GM12878 (cell line): ENCODE data around the gene ANKRD42.

ENCODE experiments used
- BRCA1 ChIP-seq: IDR thresholded peaks from 2 replicates; pipeline ENCODE4 v1.6.1; 2011; ENCODE audit warnings: low read depth, low read length, improper control_type of control experiment
- EP300 ChIP-seq, 2 experiments: fragments of 150-350 bp in 1 of 2; IDR thresholded peaks; 2 replicates each; pipeline ENCODE4 v1.6.1; 2011 to 2012; ENCODE audit warnings: low read depth in 2 of 2, low read length in 2 of 2, borderline replicate concordance in 1 of 2, improper control_type of control experiment in 1 of 2, inconsistent platforms in 1 of 2; ENCODE audit not compliant: control insufficient read depth in 1 of 2
- ETV6 ChIP-seq, 2 experiments: fragments of 450-650 bp in 1 of 2; IDR thresholded peaks in 1 of 2; conservative IDR thresholded peaks in 1 of 2; 2 replicates each; pipeline ENCODE4 v1.6.1; 2014; ENCODE audit warnings: antibody characterized with exemption in 1 of 2, borderline replicate concordance in 1 of 2, low read depth in 1 of 2, mild to moderate bottlenecking in 1 of 2, moderate library complexity in 1 of 2
- EZH2 ChIP-seq: IDR thresholded peaks from 2 replicates; pipeline ENCODE4 v1.6.1; 2012; ENCODE audit warnings: low read depth, mild to moderate bottlenecking, control low read depth, inconsistent platforms, low read length, borderline replicate concordance; ENCODE audit not compliant: control insufficient read depth
- FOXK2 ChIP-seq: fragments of 450-650 bp; IDR thresholded peaks from 2 replicates; pipeline ENCODE4 v1.6.1; 2017; ENCODE audit warnings: mild to moderate bottlenecking, moderate library complexity
- NR2C1 ChIP-seq: fragments of 450-650 bp; IDR thresholded peaks from 2 replicates; pipeline ENCODE4 v1.6.1; 2017; ENCODE audit warnings: antibody characterized with exemption, mild to moderate bottlenecking, moderate library complexity
- SIN3A ChIP-seq: IDR thresholded peaks from 2 replicates; pipeline ENCODE4 v1.6.1; 2012; ENCODE audit warnings: low read depth, low read length, improper control_type of control experiment
- SP1 ChIP-seq: IDR thresholded peaks from one replicate; pipeline ENCODE4 v1.6.1; 2011; ENCODE audit warnings: low read depth, low read length
- SPI1 ChIP-seq: IDR thresholded peaks from 2 replicates; pipeline ENCODE4 v1.6.1; 2011; ENCODE audit warnings: low read depth, mild to moderate bottlenecking, low read length, moderate library complexity, borderline replicate concordance; ENCODE audit not compliant: insufficient read depth
- TAF1 ChIP-seq: IDR thresholded peaks from 2 replicates; pipeline ENCODE4 v1.6.1; 2011; ENCODE audit warnings: mild to moderate bottlenecking, low read depth, low read length, borderline replicate concordance
- TBL1XR1 ChIP-seq: IDR thresholded peaks from 2 replicates; pipeline ENCODE4 v1.6.1; 2012; ENCODE audit warnings: low read depth, low read length, improper control_type of control experiment
- ZNF207 ChIP-seq: fragments of 450-650 bp; IDR thresholded peaks from 2 replicates; pipeline ENCODE4 v1.6.1; 2014; ENCODE audit warnings: antibody characterized with exemption, mild to moderate bottlenecking, borderline replicate concordance
- TF ChIP-seq, protein P1 (sequence below): fragments of 450-650 bp; formaldehyde crosslinking; IDR thresholded peaks from 2 replicates; pipeline ENCODE4 v1.4.0; 2022; ENCODE audit warnings: mild to moderate bottlenecking, moderate library complexity

DNA sequence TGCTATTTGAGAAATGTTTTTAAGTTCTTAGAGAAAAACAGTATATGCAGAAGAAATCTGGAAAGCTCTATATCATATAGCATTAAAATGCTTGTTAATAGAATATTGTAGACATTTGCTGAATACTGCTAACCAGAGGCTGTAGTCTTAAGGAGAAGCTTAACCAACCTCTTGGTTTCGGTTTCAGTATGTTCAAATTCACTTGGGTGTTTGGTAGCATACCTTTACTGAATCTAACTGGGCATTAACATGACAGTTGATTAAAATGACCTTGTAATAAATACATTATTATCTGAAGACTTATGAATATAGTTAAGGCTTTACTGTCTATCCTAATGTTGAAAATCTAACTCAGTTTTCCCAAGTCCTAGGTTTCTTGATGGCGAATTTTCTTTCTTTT, 31.1 kb upstream of the ANKRD42 start:
- TF ChIP-seq TBL1XR1 (no peak), ETV6 (conservative IDR thresholded peaks at IDR 0.05 in 1 of 2, IDR thresholded peaks at IDR 0.05 in 1 of 2; ENCODE audit: borderline replicate concordance in 1 of 2, low read depth in 1 of 2) (no peak), SP1 (no peak), SIN3A (no peak), BRCA1 (no peak), SPI1 (no peak), EP300 (IDR thresholded peaks at IDR 0.05; ENCODE audit: borderline replicate concordance in 1 of 2, control insufficient read depth in 1 of 2, low read depth in 2 of 2, low read length in 2 of 2) (no peak), FOXK2 (no peak), ZNF207 (no peak), EZH2 (no peak), NR2C1 (no peak), TAF1 (no peak)
- TF ChIP-seq, protein P1, sequence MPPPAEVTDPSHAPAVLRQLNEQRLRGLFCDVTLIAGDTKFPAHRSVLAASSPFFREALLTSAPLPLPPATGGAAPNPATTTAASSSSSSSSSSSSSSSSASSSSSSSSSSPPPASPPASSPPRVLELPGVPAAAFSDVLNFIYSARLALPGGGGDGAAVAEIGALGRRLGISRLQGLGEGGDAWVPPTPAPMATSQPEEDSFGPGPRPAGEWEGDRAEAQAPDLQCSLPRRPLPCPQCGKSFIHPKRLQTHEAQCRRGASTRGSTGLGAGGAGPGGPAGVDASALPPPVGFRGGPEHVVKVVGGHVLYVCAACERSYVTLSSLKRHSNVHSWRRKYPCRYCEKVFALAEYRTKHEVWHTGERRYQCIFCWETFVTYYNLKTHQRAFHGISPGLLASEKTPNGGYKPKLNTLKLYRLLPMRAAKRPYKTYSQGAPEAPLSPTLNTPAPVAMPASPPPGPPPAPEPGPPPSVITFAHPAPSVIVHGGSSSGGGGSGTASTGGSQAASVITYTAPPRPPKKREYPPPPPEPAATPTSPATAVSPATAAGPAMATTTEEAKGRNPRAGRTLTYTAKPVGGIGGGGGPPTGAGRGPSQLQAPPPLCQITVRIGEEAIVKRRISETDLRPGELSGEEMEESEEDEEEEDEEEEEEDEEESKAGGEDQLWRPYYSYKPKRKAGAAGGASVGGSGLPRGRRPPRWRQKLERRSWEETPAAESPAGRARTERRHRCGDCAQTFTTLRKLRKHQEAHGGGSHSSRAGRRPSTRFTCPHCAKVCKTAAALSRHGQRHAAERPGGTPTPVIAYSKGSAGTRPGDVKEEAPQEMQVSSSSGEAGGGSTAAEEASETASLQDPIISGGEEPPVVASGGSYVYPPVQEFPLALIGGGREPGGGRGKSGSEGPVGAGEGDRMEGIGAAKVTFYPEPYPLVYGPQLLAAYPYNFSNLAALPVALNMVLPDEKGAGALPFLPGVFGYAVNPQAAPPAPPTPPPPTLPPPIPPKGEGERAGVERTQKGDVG = no peak
